ENCODE results near the gene GSN. TPM values are rescaled to one million over a fixed set of nuclear protein-coding genes. Genes with fewer than 3 reads are reported as not detected.

The GSN gene
- total and polyA plus RNA-seq, 3 experiments from 2014 or later, result 4.1 to 6.3 (median 4.2) TPM

- Mint-ChIP-seq H3K4me3 (no peak overlapping the region), H3K27me3 (peaks cover 12 to 15% of the 10 kb centered on the region in 2 donors), H3K36me3 (peaks cover 0 to 2% (median 0%) of the 10 kb centered on the region in 3 donors), H3K9me3 (no peaks in the 10 kb centered on the region), H3K4me1 (peaks cover 10 to 23% (median 20%) of the 10 kb centered on the region in 3 donors), H3K27ac (no peak overlapping the region)
- no peak for DNase-seq
- no peak overlapping the region for H3K4me3 ChIP-seq (ENCODE audit: low read length)
- CTCF ChIA-PET, result interaction anchor here (0.9 to 2.8 kb wide), 2 partner anchors 18 to 23 kb away, joined by 3 to 6 read pairs; no protein-coding TSS in a partner anchor
- peaks cover 8% of the 10 kb centered on the region for H3K4me1 ChIP-seq (ENCODE audit: insufficient read depth, low read length)
- POLR2A ChIA-PET, result no interaction called here
- no peak overlapping the region for H3K27ac ChIP-seq (ENCODE audit: low read depth, low read length)
- no peaks in the 10 kb centered on the region for H3K27me3 ChIP-seq (ENCODE audit: insufficient read depth, low read length, poor library complexity, severe bottlenecking)
- H3K36me3 ChIP-seq (ENCODE audit: insufficient read depth, low read length), result no peaks in the 10 kb centered on the region
- H3K9me3 ChIP-seq (ENCODE audit: low read length), result no peaks in the 10 kb centered on the region
These were observed 28.5 kb downstream of the GSN start for GRCh38 chr9:121296213-121297127.

DNA sequence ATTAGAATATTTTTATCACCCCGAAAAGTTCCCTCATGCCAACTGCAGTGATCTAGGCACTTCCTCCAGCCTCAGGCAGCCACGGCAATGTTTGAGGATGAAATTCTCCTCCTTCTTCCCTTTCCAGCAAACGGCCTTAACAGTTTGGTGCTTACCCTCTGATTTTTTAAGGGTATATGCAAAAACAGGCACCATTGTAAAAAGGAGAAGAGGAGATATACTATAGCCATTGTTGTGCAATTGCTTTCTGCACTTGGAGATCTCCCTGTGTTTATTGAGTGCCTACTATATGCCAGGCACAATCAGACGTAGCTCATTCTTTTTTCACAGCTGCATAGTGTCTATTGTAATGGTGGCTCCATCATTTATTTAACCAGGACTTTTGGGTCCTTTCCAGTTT, 29.4 kb downstream of the GSN start:
- no peaks in the 10 kb centered on the region for H3K9me3 Mint-ChIP-seq
- peaks cover 12 to 15% of the 10 kb centered on the region in 2 donors for H3K27me3 Mint-ChIP-seq
- Histone ChIP-seq H3K4me3 (ENCODE audit: low read length) (no peak overlapping the region), H3K36me3 (ENCODE audit: insufficient read depth, low read length) (no peaks in the 10 kb centered on the region), H3K9me3 (ENCODE audit: low read length) (no peaks in the 10 kb centered on the region), H3K27me3 (ENCODE audit: insufficient read depth, low read length, poor library complexity, severe bottlenecking) (no peaks in the 10 kb centered on the region), H3K27ac (ENCODE audit: low read depth, low read length) (no peak overlapping the region), H3K4me1 (ENCODE audit: insufficient read depth, low read length) (peaks cover 8% of the 10 kb centered on the region)
- ChIA-PET CTCF (interaction anchor here (2.8 kb wide), 1 partner anchor 19 kb away, joined by 6 read pairs; no protein-coding TSS in a partner anchor), POLR2A (no interaction called here)
- H3K4me3 Mint-ChIP-seq, result no peak overlapping the region
- no peak for DNase-seq
- H3K36me3 Mint-ChIP-seq, result peaks cover 0 to 2% (median 0%) of the 10 kb centered on the region in 3 donors
- H3K27ac Mint-ChIP-seq, result no peak overlapping the region
- H3K4me1 Mint-ChIP-seq, result peaks cover 10 to 23% (median 20%) of the 10 kb centered on the region in 3 donors

DNA sequence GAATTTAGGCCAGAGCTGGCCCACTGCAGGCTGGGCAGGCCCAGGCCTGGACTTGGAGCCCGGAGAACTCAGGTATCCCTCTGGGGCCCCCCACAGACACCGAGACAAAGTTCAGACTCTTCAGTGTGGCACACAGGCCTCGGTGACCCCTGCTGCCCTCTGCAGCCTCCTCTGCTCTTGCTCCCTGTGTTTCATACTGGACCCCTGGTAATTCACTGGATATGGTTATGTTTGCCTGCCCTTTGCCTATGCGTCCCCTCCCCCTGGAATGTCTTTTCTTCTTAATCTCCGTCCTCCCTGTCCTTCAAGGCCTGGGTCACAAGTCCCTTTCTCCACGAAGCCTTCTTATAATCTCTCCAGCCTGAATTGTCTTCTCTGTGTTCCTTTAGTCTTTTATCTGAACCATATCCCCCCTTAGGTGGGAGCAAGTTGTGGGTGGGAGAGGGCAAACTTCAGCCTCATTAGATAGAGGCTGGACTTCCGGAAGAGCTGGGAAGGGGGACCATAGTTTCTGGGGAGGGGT, 30.1 kb downstream of the GSN start:
- ChIA-PET POLR2A (no interaction called here), CTCF (interaction anchor here (1.6 to 2.8 kb wide), 2 partner anchors 20 to 22 kb away, joined by 6 to 7 read pairs; no protein-coding TSS in a partner anchor)
- peak overlapping the region in 1 of 8 donors; percentile 46 for H3K27ac Mint-ChIP-seq
- no peak for DNase-seq
- H3K36me3 Mint-ChIP-seq, result peaks cover 0 to 2% (median 0%) of the 10 kb centered on the region in 3 donors
- H3K4me1 Mint-ChIP-seq, result peaks cover 10 to 23% (median 20%) of the 10 kb centered on the region in 3 donors
- no peak overlapping the region for H3K4me3 ChIP-seq (ENCODE audit: low read length)
- H3K4me3 Mint-ChIP-seq, result peak overlapping the region in 2 of 7 donors; percentile 39 to 80
- no peaks in the 10 kb centered on the region for H3K27me3 ChIP-seq (ENCODE audit: insufficient read depth, low read length, poor library complexity, severe bottlenecking)
- peaks cover 8% of the 10 kb centered on the region for H3K4me1 ChIP-seq (ENCODE audit: insufficient read depth, low read length)
- H3K9me3 ChIP-seq (ENCODE audit: low read length), result no peaks in the 10 kb centered on the region
- no peaks in the 10 kb centered on the region for H3K9me3 Mint-ChIP-seq
- H3K27ac ChIP-seq (ENCODE audit: low read depth, low read length), result no peak overlapping the region
- peaks cover 12 to 15% of the 10 kb centered on the region in 2 donors for H3K27me3 Mint-ChIP-seq
- no peaks in the 10 kb centered on the region for H3K36me3 ChIP-seq (ENCODE audit: insufficient read depth, low read length)

- Histone ChIP-seq H3K27me3 (ENCODE audit: insufficient read depth, low read length, poor library complexity, severe bottlenecking) (no peaks in the 10 kb centered on the region), H3K4me3 (ENCODE audit: low read length) (no peak overlapping the region), H3K27ac (ENCODE audit: low read depth, low read length) (no peak overlapping the region), H3K9me3 (ENCODE audit: low read length) (no peaks in the 10 kb centered on the region), H3K36me3 (ENCODE audit: insufficient read depth, low read length) (no peaks in the 10 kb centered on the region), H3K4me1 (ENCODE audit: insufficient read depth, low read length) (peaks cover 8% of the 10 kb centered on the region)
- Mint-ChIP-seq H3K4me3 (peak overlapping the region; percentile 21 to 80 (median 69)), H3K9me3 (no peaks in the 10 kb centered on the region), H3K4me1 (peaks cover 10 to 23% (median 20%) of the 10 kb centered on the region in 3 donors), H3K36me3 (peaks cover 0 to 2% (median 0%) of the 10 kb centered on the region in 3 donors), H3K27ac (peak overlapping the region in 3 of 8 donors; percentile 57 to 80 (median 73)), H3K27me3 (peaks cover 12 to 15% of the 10 kb centered on the region in 2 donors)
- ChIA-PET POLR2A (no interaction called here), CTCF (interaction anchor here (0.6 to 2.8 kb wide), 4 partner anchors 9 to 22 kb away, joined by 3 to 7 read pairs (median 4); no protein-coding TSS in a partner anchor)
- no peak for DNase-seq
These were observed 30.9 kb downstream of the GSN start for GRCh38 chr9:121298689-121299466.

- H3K4me3 ChIP-seq (ENCODE audit: low read length), result no peak overlapping the region
- Mint-ChIP-seq H3K9me3 (no peaks in the 10 kb centered on the region), H3K4me1 (peaks cover 10 to 23% (median 20%) of the 10 kb centered on the region in 3 donors), H3K27ac (peak overlapping the region in 3 of 8 donors; percentile 5 to 51 (median 43)), H3K27me3 (peaks cover 12 to 15% of the 10 kb centered on the region in 2 donors), H3K4me3 (peak overlapping the region; percentile 34 to 91 (median 80)), H3K36me3 (peaks cover 0 to 7% (median 3%) of the 10 kb centered on the region in 3 donors)
- peak in 1 of 5 donors; percentile 4 for DNase-seq
- ChIA-PET CTCF (interaction anchor here (0.6 to 1.6 kb wide), 3 partner anchors 8 to 21 kb away, joined by 3 to 7 read pairs (median 3); no protein-coding TSS in a partner anchor), POLR2A (no interaction called here)
- no peaks in the 10 kb centered on the region for H3K27me3 ChIP-seq (ENCODE audit: insufficient read depth, low read length, poor library complexity, severe bottlenecking)
- no peak overlapping the region for H3K27ac ChIP-seq (ENCODE audit: low read depth, low read length)
- no peaks in the 10 kb centered on the region for H3K9me3 ChIP-seq (ENCODE audit: low read length)
- H3K4me1 ChIP-seq (ENCODE audit: insufficient read depth, low read length), result peaks cover 8% of the 10 kb centered on the region
- H3K36me3 ChIP-seq (ENCODE audit: insufficient read depth, low read length), result no peaks in the 10 kb centered on the region
These were observed 31.7 kb downstream of the GSN start for GRCh38 chr9:121299467-121300282.

DNA sequence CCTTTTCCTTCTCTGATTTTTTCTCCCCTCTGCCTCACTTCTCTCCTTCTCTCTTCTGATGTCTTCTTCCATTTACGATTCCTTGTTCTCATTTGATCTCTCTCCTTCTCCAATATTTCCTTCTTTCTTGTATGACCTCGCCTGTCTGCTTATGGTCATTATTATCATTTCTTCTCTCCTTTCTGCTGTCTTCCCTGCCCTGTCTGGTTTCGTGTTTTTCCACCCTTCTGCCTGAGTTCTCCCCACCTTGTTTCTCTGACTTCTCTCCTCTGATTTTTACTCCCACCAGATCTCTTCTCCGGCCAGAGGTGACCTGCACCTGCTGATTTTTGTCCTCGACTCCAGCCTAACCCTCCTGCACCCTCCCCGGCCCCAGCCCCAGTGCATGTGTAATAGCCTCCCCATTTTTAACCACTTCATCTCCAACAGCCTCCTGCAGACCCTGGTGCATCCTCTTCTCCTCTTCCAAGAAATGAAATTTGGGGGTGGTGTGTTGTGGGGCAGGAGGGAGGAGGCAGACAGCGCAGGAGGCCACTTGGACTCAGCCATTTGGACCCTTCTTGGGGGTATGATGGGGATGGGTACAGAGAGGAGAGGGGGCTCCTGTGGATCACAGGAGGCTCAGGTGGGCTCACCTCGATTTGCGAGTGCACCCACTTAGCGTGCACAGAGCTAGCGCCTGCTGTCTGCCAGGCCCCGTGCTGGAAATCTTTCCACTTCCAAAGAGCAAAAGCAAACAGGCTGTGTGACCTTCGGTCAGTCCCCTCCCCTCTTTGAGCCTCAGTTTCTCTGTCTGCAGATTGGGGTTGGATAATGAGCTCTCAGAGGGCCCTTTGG, 32.5 kb downstream of the GSN start:
- no peaks in the 10 kb centered on the region for H3K36me3 ChIP-seq (ENCODE audit: insufficient read depth, low read length)
- no peak overlapping the region for H3K4me3 ChIP-seq (ENCODE audit: low read length)
- peaks cover 12 to 15% of the 10 kb centered on the region in 2 donors for H3K27me3 Mint-ChIP-seq
- no peak for DNase-seq
- no peaks in the 10 kb centered on the region for H3K27me3 ChIP-seq (ENCODE audit: insufficient read depth, low read length, poor library complexity, severe bottlenecking)
- no peaks in the 10 kb centered on the region for H3K9me3 Mint-ChIP-seq
- H3K27ac ChIP-seq (ENCODE audit: low read depth, low read length), result no peak overlapping the region
- H3K4me1 Mint-ChIP-seq, result peaks cover 10 to 23% (median 20%) of the 10 kb centered on the region in 3 donors
- H3K27ac Mint-ChIP-seq, result peak overlapping the region in 3 of 8 donors; percentile 5 to 51 (median 43)
- H3K4me3 Mint-ChIP-seq, result peak overlapping the region; percentile 70 to 91 (median 76)
- peaks cover 0 to 6% (median 3%) of the 10 kb centered on the region in 3 donors for H3K36me3 Mint-ChIP-seq
- ChIA-PET CTCF (no interaction called here), POLR2A (no interaction called here)
- H3K9me3 ChIP-seq (ENCODE audit: low read length), result no peaks in the 10 kb centered on the region
- peaks cover 8% of the 10 kb centered on the region for H3K4me1 ChIP-seq (ENCODE audit: insufficient read depth, low read length)
